GM19351 (cell line): ENCODE results near the gene PRR3.

ENCODE experiments used
- ATAC-seq: cut with Tn5 transposase; IDR thresholded peaks from one replicate; pipeline ENCODE4 v1.9.1; 2021; ENCODE audit warnings: mild to moderate bottlenecking, moderate library complexity; ENCODE audit not compliant: unreplicated experiment

Gene PRR3

GRCh38 chr6:30611150-30611855 is 54.2 kb downstream of the PRR3 start:
- ATAC-seq: no peak

- ATAC-seq: no peak
These were observed 54.7 kb downstream of the PRR3 start for GRCh38 chr6:30611856-30612194.

GRCh38 chr6:30612213-30612612 is 55.1 kb downstream of the PRR3 start:
- ATAC-seq: no peak

- ATAC-seq: no peak
These were observed 55.7 kb downstream of the PRR3 start for GRCh38 chr6:30612687-30613248.
